MM.1S (cell line): Measurements from ENCODE around the gene MTNR1B.

Experiments
- DNase-seq: peaks from one replicate; pipeline ENCODE4 v3.0.0-alpha.2; 2015
- H2AFZ ChIP-seq: fragments of 300-600 bp; sonication (generic); 2 replicates; pipeline ENCODE4 v1.6.0; 2016; ENCODE audit warnings: antibody characterized with exemption, low read length
- H3F3A ChIP-seq: fragments of 300-600 bp; sonication (generic); 2 replicates; pipeline ENCODE4 v1.6.1; 2016; ENCODE audit warnings: mild to moderate bottlenecking, antibody characterized with exemption, low read length, moderate library complexity, mixed read lengths; ENCODE audit not compliant: insufficient read depth
- H3K27ac ChIP-seq: fragments of 300-600 bp; sonication (generic); 2 replicates; pipeline ENCODE4 v1.5.1; 2016; ENCODE audit warnings: mild to moderate bottlenecking, low read length
- H3K27me3 ChIP-seq: fragments of 300-600 bp; sonication (generic); replicated peaks from 2 replicates; pipeline ENCODE4 v1.6.0; 2016; ENCODE audit warnings: low read length; ENCODE audit not compliant: insufficient read depth
- H3K36me3 ChIP-seq: fragments of 300-600 bp; sonication (generic); replicated peaks from 2 replicates; pipeline ENCODE4 v1.6.1; 2016; ENCODE audit warnings: mild to moderate bottlenecking, low read length, mixed read lengths; ENCODE audit not compliant: insufficient read depth
- H3K4me1 ChIP-seq: fragments of 300-600 bp; sonication (generic); 2 replicates; pipeline ENCODE4 v1.6.1; 2016; ENCODE audit warnings: low read length, mixed read lengths
- H3K4me2 ChIP-seq: fragments of 300-600 bp; sonication (generic); 2 replicates; pipeline ENCODE4 v1.6.0; 2016; ENCODE audit warnings: low read depth, low read length
- H3K4me3 ChIP-seq: fragments of 300-600 bp; sonication (generic); 2 replicates; pipeline ENCODE4 v1.5.1; 2016; ENCODE audit warnings: low read length, mixed read lengths
- H3K79me2 ChIP-seq: fragments of 300-600 bp; sonication (generic); 2 replicates; pipeline ENCODE4 v1.6.1; 2016; ENCODE audit warnings: mixed run types, low read length, mixed read lengths
- H3K9ac ChIP-seq: fragments of 300-600 bp; sonication (generic); 2 replicates; pipeline ENCODE4 v1.6.1; 2016; ENCODE audit warnings: low read length, mixed read lengths
- H3K9me2 ChIP-seq: fragments of 300-600 bp; sonication (generic); replicated peaks from 2 replicates; pipeline ENCODE4 v1.6.1; 2016; ENCODE audit warnings: mild to moderate bottlenecking, low read length, mixed read lengths; ENCODE audit not compliant: insufficient read depth
- H3K9me3 ChIP-seq: fragments of 300-600 bp; sonication (generic); replicated peaks from 2 replicates; pipeline ENCODE4 v1.6.1; 2016; ENCODE audit warnings: mild to moderate bottlenecking, low read length, mixed read lengths; ENCODE audit not compliant: insufficient read depth
- H4K20me1 ChIP-seq: fragments of 300-600 bp; sonication (generic); 2 replicates; pipeline ENCODE4 v1.6.1; 2016; ENCODE audit warnings: mild to moderate bottlenecking, low read length, moderate library complexity, mixed read lengths; ENCODE audit not compliant: insufficient read depth
- CTCF ChIP-seq: fragments of 300-600 bp; sonication (generic); IDR thresholded peaks from 2 replicates; pipeline ENCODE4 v1.5.1; 2016; ENCODE audit warnings: antibody characterized with exemption, low read length, mixed read lengths
- EZH2 ChIP-seq: fragments of 300-600 bp; sonication (generic); optimal IDR thresholded peaks from 2 replicates; pipeline ENCODE3; 2017; ENCODE audit warnings: low read depth, mild to moderate bottlenecking, antibody characterized with exemption, low read length, mixed read lengths
- EZH2phosphoT487 ChIP-seq: fragments of 300-600 bp; sonication (generic); IDR thresholded peaks from 2 replicates; pipeline ENCODE4 v1.6.1; 2018; ENCODE audit warnings: antibody characterized with exemption, low read length

MTNR1B gene

DNA sequence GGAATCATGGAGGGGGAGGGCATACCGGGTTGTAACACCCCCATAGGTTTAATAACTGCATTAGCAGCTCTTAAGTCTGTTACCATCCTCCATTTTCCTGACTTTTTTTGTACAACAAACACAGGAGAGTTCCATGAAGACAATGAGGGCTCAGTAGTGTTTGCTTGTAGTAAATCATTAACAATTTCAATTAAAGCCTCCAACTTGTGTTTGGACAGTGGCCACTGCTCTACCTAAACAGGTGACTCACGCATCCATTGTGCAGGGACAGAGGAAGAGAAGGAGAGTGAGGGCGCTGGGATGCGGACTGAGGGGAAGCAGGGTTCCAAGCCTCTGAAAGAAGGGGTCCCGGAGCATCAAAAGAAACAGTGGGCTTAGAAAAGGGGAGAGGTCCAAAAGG lies 21.3 kb upstream of the MTNR1B start:
- Histone ChIP-seq H3K4me2 (no peak overlapping the region), H3K27ac (no peak overlapping the region)
- TF ChIP-seq EZH2 (no peak), EZH2phosphoT487 (no peak), CTCF (no peak)

DNA sequence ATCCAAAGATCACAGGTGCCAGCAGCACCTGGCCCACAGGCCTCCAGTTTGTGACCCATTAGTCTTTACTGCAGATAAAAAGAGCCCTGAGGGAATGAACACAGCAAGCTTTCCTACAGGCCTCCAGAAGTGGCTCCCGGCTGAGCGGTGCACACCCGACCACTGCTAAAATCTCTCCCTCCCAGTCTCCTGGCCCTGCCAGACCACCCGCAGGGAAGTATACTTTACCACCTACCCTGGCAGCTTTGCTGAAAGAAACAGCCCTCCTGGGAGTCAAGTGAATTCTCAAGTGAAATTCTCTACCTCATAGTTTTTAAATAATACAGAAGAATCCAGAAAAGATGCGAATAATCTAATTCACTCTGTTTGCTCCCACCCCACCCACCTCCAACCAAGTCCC lies 15.4 kb upstream of the MTNR1B start:
- Histone ChIP-seq H3K9me2 (no peaks in the 10 kb centered on the region), H3K79me2 (no peaks in the 10 kb centered on the region), H3K27ac (no peak overlapping the region), H3F3A (no peaks in the 10 kb centered on the region), H3K27me3 (no peaks in the 10 kb centered on the region), H3K4me3 (no peak overlapping the region), H3K4me1 (no peaks in the 10 kb centered on the region), H3K36me3 (no peaks in the 10 kb centered on the region), H3K9ac (no peak overlapping the region), H2AFZ (no peak overlapping the region), H3K4me2 (no peak overlapping the region), H3K9me3 (no peaks in the 10 kb centered on the region), H4K20me1 (no peaks in the 10 kb centered on the region)
- no peak for DNase-seq
- no peak for TF ChIP-seq EZH2

More for the DNA sequence above, 21.3 kb upstream of the MTNR1B start:
- Histone ChIP-seq H3K79me2 (no peaks in the 10 kb centered on the region), H3K4me1 (no peaks in the 10 kb centered on the region), H3K36me3 (no peaks in the 10 kb centered on the region), H3K4me3 (no peak overlapping the region), H3K27me3 (no peaks in the 10 kb centered on the region), H2AFZ (no peak overlapping the region), H3K9ac (no peak overlapping the region), H3F3A (no peaks in the 10 kb centered on the region), H3K9me3 (no peaks in the 10 kb centered on the region), H4K20me1 (no peaks in the 10 kb centered on the region), H3K9me2 (no peaks in the 10 kb centered on the region)
- DNase-seq, result no peak

DNA sequence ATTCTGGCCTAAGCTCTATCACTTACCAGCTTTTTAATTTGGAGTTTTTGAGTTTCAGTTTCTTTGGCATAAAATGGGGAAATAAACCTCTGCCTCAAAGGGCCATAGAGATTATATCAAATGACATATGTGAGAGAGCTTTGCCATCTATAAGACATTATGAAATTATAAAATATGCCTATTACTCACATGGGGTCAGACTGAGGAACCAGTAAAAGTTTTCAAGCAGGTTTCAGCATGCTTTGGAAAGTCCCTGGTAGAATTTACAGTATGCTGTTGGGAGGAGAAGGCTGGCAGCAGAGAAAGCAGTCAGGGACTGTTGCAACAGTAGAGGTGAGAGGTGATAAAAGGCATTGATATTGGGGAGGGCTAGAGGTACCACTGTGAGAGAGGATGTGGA lies 13.6 kb upstream of the MTNR1B start:
- TF ChIP-seq EZH2 (no peak), EZH2phosphoT487 (no peak)
- Histone ChIP-seq H4K20me1 (no peaks in the 10 kb centered on the region), H3K27ac (no peak overlapping the region), H3K4me2 (no peak overlapping the region), H3K36me3 (no peaks in the 10 kb centered on the region), H3K9ac (no peak overlapping the region), H3K9me2 (no peaks in the 10 kb centered on the region), H3F3A (no peaks in the 10 kb centered on the region), H3K4me1 (no peaks in the 10 kb centered on the region), H3K27me3 (no peaks in the 10 kb centered on the region), H3K4me3 (no peak overlapping the region), H2AFZ (no peak overlapping the region), H3K9me3 (no peaks in the 10 kb centered on the region), H3K79me2 (no peaks in the 10 kb centered on the region)
- no peak for DNase-seq

DNA sequence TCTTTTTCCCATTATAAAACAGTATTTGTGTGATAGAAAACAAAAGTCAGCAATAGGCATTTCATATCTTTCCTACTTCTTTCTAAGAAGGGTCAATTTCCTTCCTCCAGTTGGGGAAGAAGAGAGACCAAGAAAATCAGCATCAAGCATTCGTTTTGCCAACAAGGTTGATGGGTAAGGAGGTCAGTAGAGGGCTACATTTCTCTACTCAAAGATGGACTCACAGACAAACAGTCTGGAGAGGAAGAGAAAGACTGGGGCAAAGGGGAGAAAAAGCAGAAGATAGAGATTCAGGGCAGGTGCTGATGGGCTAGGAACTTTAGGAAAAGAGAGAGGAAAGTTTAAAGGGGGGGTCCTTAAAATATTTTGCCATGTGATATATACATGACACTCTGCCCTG lies 8.6 kb upstream of the MTNR1B start:
- H3K79me2 ChIP-seq, result no peaks in the 10 kb centered on the region
- no peaks in the 10 kb centered on the region for H3K27me3 ChIP-seq
- no peak overlapping the region for H3K9ac ChIP-seq
- no peak for TF ChIP-seq EZH2
- no peak for TF ChIP-seq CTCF
- no peak for TF ChIP-seq EZH2phosphoT487
- H3K9me2 ChIP-seq, result no peaks in the 10 kb centered on the region
- no peak overlapping the region for H3K4me2 ChIP-seq
- H3K27ac ChIP-seq, result no peak overlapping the region
- H4K20me1 ChIP-seq, result no peaks in the 10 kb centered on the region
- no peaks in the 10 kb centered on the region for H3K9me3 ChIP-seq
- no peaks in the 10 kb centered on the region for H3F3A ChIP-seq
- H2AFZ ChIP-seq, result no peak overlapping the region
- no peak overlapping the region for H3K4me3 ChIP-seq
- no peak for DNase-seq
- H3K36me3 ChIP-seq, result no peaks in the 10 kb centered on the region
- no peaks in the 10 kb centered on the region for H3K4me1 ChIP-seq
